Brain microvascular endothelial cell (primary cell): Measurements from ENCODE around the gene FLT1.

Source experiments
- DNase-seq: peaks from one replicate; pipeline ENCODE4 v3.0.0-alpha.2; 2020
- H3K27ac ChIP-seq: fragments of 250-450 bp; sonication (Bioruptor Pico); 2 replicates; pipeline ENCODE4 v1.5.1; 2020; ENCODE audit warnings: mild to moderate bottlenecking, moderate library complexity
- H3K27me3 ChIP-seq: fragments of 250-450 bp; sonication (Bioruptor Pico); replicated peaks from 2 replicates; pipeline ENCODE4 v1.5.1; 2020; ENCODE audit warnings: mild to moderate bottlenecking
- H3K36me3 ChIP-seq: fragments of 250-450 bp; sonication (Bioruptor Pico); replicated peaks from 2 replicates; pipeline ENCODE4 v1.5.1; 2020; ENCODE audit warnings: mild to moderate bottlenecking
- H3K4me3 ChIP-seq: 2 replicates; pipeline ENCODE4 v1.5.1; 2011; ENCODE audit warnings: low read depth, mild to moderate bottlenecking, control low read depth, low read length, moderate library complexity
- CTCF ChIP-seq: IDR thresholded peaks from 2 replicates; pipeline ENCODE4 v1.5.1; 2011; ENCODE audit warnings: low read depth, mild to moderate bottlenecking, moderate library complexity, low read length, control low read depth, inconsistent platforms; ENCODE audit errors: missing control alignments
- in situ Hi-C: cut with HindIII; loops from 2 replicates; pipeline ENCODE4 v1.10.0; 2017; ENCODE audit warnings: low sequenced_read_pairs, low pct_ligation_motif_present

FLT1 gene

GRCh38 chr13:28313579-28313978, 181.3 kb downstream of the FLT1 start:
- Histone ChIP-seq H3K36me3 (no peaks in the 10 kb centered on the region), H3K27ac (no peak overlapping the region), H3K27me3 (no peaks in the 10 kb centered on the region), H3K4me3 (no peak overlapping the region)
- DNase-seq: peak; percentile 47
- in situ Hi-C loops: loop anchor here (25.0 kb wide), 1 partner anchor 324 kb away; no protein-coding TSS in a partner anchor
- peak; percentile 63 for TF ChIP-seq CTCF

- H3K27ac ChIP-seq: no peak overlapping the region
- no peak for TF ChIP-seq CTCF
- H3K36me3 ChIP-seq: no peaks in the 10 kb centered on the region
- no peaks in the 10 kb centered on the region for H3K27me3 ChIP-seq
- H3K4me3 ChIP-seq: no peak overlapping the region
- DNase-seq: no peak
- in situ Hi-C loops: loop anchor here (25.0 kb wide), 1 partner anchor 331 kb away; no protein-coding TSS in a partner anchor
Observed at GRCh38 chr13:28306325-28306724, 188.6 kb downstream of the FLT1 start.

GRCh38 chr13:28301839-28302238, 193.1 kb downstream of the FLT1 start:
- H3K4me3 ChIP-seq: no peak overlapping the region
- H3K36me3 ChIP-seq: no peaks in the 10 kb centered on the region
- no peak for TF ChIP-seq CTCF
- DNase-seq: no peak
- H3K27ac ChIP-seq: no peak overlapping the region
- H3K27me3 ChIP-seq: no peaks in the 10 kb centered on the region
- in situ Hi-C loops: loop anchor here (25.0 kb wide), 1 partner anchor 335 kb away; no protein-coding TSS in a partner anchor

GRCh38 chr13:28299916-28300315, 195.0 kb downstream of the FLT1 start:
- no peaks in the 10 kb centered on the region for H3K27me3 ChIP-seq
- no peak for DNase-seq
- no peak overlapping the region for H3K4me3 ChIP-seq
- in situ Hi-C loops: loop anchor here (25.0 kb wide), 1 partner anchor 337 kb away; no protein-coding TSS in a partner anchor
- H3K36me3 ChIP-seq: no peaks in the 10 kb centered on the region
- TF ChIP-seq CTCF: no peak
- H3K27ac ChIP-seq: no peak overlapping the region

- no peak for TF ChIP-seq CTCF
- Histone ChIP-seq H3K4me3 (no peak overlapping the region), H3K27me3 (no peaks in the 10 kb centered on the region), H3K27ac (no peak overlapping the region), H3K36me3 (peaks cover 7% of the 10 kb centered on the region)
- in situ Hi-C loops: no loop called here
- DNase-seq: peak; percentile 42
Observed at GRCh38 chr13:28297341-28297740, 197.6 kb downstream of the FLT1 start.

GRCh38 chr13:28286263-28286662, 208.7 kb downstream of the FLT1 start:
- H3K27me3 ChIP-seq: no peaks in the 10 kb centered on the region
- no peak for DNase-seq
- in situ Hi-C loops: no loop called here
- H3K4me3 ChIP-seq: no peak overlapping the region
- H3K27ac ChIP-seq: no peak overlapping the region
- no peak for TF ChIP-seq CTCF
- peaks cover 10% of the 10 kb centered on the region for H3K36me3 ChIP-seq
